Activated CD4-positive, alpha-beta memory T cell treated with anti-CD3 and anti-CD28 coated beads, Interleukin-2, amount 10 ng/mL, durations not matched to agents 7 days and 5 days (primary cell): ENCODE data around the gene LRRC45. TPM values are rescaled to one million over a fixed set of nuclear protein-coding genes. Genes with fewer than 3 reads are reported as not detected.

Experiments
- CTCF ChIA-PET: fragments of 350-600 bp; sonication (Branson Sonifier 250); formaldehyde crosslinking; loops from one replicate; lab custom pipeline; 2021; ENCODE audit warnings: antibody characterized with exemption, inconsistent platforms; lab: Charles Lee
- POLR2A ChIA-PET: fragments of 350-600 bp; sonication (Branson Sonifier 250); formaldehyde crosslinking; loops from one replicate; lab custom pipeline; 2021; ENCODE audit warnings: antibody characterized with exemption; lab: Charles Lee
- DNase-seq: peaks from one replicate; pipeline ENCODE4 v3.0.0-alpha.2; 2020
- H3K27ac Mint-ChIP-seq: one replicate; pipeline ENCODE4 v1.8.0; 2021; ENCODE audit warnings: mild to moderate bottlenecking, mixed read lengths
- H3K27me3 Mint-ChIP-seq: one replicate; pipeline ENCODE4 v1.8.0; 2021; ENCODE audit warnings: mixed read lengths
- H3K36me3 Mint-ChIP-seq: one replicate; pipeline ENCODE4 v1.8.0; 2021; ENCODE audit warnings: low read depth, mixed read lengths
- H3K4me1 Mint-ChIP-seq: one replicate; pipeline ENCODE4 v1.8.0; 2021; ENCODE audit warnings: mixed read lengths
- H3K4me3 Mint-ChIP-seq: one replicate; pipeline ENCODE4 v1.8.0; 2021; ENCODE audit warnings: mild to moderate bottlenecking, mixed read lengths
- H3K9me3 Mint-ChIP-seq: one replicate; pipeline ENCODE4 v1.8.0; 2021; ENCODE audit warnings: mixed read lengths
- total RNA-seq, 2 experiments: library from RNA; stranded (reverse); gene quantifications; one replicate each; pipeline ENCODE4 v1.2.3, GENCODE V29; 2021

Gene LRRC45
- total RNA-seq, 2 experiments from 2014 or later, result 34.8 to 35.5 TPM

- H3K27me3 Mint-ChIP-seq, result no peaks in the 10 kb centered on the region
Observed at GRCh38 chr17:82013772-82014321, 9.3 kb upstream of the LRRC45 start.

DNA sequence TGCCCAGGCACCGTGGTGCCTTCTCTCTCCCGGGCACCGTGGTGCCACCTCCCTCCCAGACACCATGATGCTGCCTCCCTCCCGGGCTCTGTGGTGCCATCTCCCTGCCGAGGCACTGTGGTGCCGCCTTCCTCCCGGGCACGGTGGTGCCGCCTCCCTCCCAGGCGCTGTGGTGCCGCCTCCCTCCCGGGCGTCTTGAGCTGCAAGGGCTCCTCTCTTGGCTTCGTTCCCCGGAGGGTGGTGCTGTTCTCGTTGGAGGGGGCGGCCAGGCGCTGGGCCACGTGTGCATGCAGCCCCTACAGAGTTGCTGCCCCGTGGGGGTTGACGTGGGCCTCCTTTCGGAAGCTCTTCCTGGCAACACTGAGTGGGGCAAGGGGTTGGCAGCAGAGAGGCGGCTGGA is 8.7 kb upstream of the LRRC45 start:
- Mint-ChIP-seq H3K4me1 (peaks cover 4% of the 10 kb centered on the region), H3K27me3 (no peaks in the 10 kb centered on the region), H3K4me3 (no peak overlapping the region), H3K36me3 (peaks cover 7% of the 10 kb centered on the region), H3K9me3 (no peaks in the 10 kb centered on the region), H3K27ac (no peak overlapping the region)
- ChIA-PET POLR2A (no interaction called here), CTCF (interaction anchor here (1.5 kb wide), 1 partner anchor 55 kb away, joined by 4 read pairs; no protein-coding TSS in a partner anchor)
- DNase-seq, result no peak

More at GRCh38 chr17:82013772-82014321, 9.3 kb upstream of the LRRC45 start:
- Mint-ChIP-seq H3K36me3 (peaks cover 5% of the 10 kb centered on the region), H3K4me3 (no peak overlapping the region), H3K9me3 (no peaks in the 10 kb centered on the region), H3K27ac (no peak overlapping the region), H3K4me1 (peaks cover 4% of the 10 kb centered on the region)
- DNase-seq, result no peak
- ChIA-PET POLR2A (no interaction called here), CTCF (interaction anchor here (1.5 kb wide), 1 partner anchor 54 kb away, joined by 4 read pairs; no protein-coding TSS in a partner anchor)

- Mint-ChIP-seq H3K36me3 (peaks cover 7% of the 10 kb centered on the region), H3K4me3 (no peak overlapping the region), H3K27me3 (no peaks in the 10 kb centered on the region), H3K9me3 (no peaks in the 10 kb centered on the region), H3K4me1 (peaks cover 5% of the 10 kb centered on the region), H3K27ac (no peak overlapping the region)
- DNase-seq, result no peak
- ChIA-PET POLR2A (no interaction called here), CTCF (interaction anchor here (1.5 kb wide), 1 partner anchor 55 kb away, joined by 4 read pairs; no protein-coding TSS in a partner anchor)
Observed at GRCh38 chr17:82014971-82015310, 8.2 kb upstream of the LRRC45 start.

- no peaks in the 10 kb centered on the region for H3K27me3 Mint-ChIP-seq
- H3K4me1 Mint-ChIP-seq, result peaks cover 8% of the 10 kb centered on the region
- ChIA-PET POLR2A (interaction anchor here (0.9 kb wide), 1 partner anchor 22 kb away, joined by 3 read pairs; the partner anchor contains the start of gene DCXR), CTCF (no interaction called here)
- H3K9me3 Mint-ChIP-seq, result no peaks in the 10 kb centered on the region
- peaks cover 7% of the 10 kb centered on the region for H3K36me3 Mint-ChIP-seq
- no peak overlapping the region for H3K4me3 Mint-ChIP-seq
- DNase-seq, result no peak
- no peak overlapping the region for H3K27ac Mint-ChIP-seq
Observed at GRCh38 chr17:82015311-82015971, 7.7 kb upstream of the LRRC45 start.

DNA sequence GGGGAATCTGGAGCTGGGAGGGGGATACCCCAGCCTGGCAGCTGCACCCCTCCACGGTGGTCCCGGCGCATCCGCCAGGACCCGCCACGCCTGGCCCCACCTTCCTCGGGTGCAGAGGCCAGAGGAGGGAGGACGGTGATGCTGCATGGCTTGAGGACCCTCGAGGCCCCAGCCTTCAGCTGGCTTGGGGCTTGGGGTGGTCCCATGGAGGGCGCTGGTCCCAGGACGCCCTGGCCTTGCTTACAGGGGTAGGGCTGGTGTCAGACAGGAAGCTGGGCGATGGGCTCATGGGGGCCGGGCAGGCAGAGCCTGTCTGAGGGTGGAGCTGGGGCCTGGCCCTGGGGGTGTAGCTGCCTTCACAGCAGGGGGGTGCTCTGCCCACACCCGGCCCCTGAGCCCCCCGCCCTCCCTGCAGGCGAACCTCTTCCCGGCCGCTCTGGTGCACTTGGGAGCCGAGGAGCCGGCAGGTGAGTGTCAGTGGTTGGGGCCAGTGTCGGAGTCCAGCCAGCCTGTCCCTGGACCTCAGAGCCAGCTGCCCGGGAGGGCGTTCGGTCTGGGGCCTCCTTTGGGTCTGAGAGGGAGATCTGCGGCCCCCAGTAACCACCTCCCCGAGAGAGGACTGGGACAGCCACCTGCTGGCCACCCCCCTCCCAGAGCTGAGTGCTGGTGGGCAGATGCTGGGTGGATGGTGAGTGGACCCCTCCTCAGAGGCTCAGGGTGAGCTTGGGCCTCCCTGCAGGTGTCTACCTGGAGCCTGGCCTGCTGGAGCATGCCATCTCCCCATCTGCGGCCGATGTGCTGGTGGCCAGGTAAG is 6.8 kb upstream of the LRRC45 start:
- Mint-ChIP-seq H3K27me3 (no peaks in the 10 kb centered on the region), H3K36me3 (peaks cover 7% of the 10 kb centered on the region), H3K27ac (no peak overlapping the region), H3K4me1 (peaks cover 12% of the 10 kb centered on the region), H3K9me3 (no peaks in the 10 kb centered on the region), H3K4me3 (no peak overlapping the region)
- DNase-seq, result no peak
- CTCF ChIA-PET, result no interaction called here
- POLR2A ChIA-PET, result interaction anchor here (0.9 kb wide), 1 partner anchor 21 kb away, joined by 3 read pairs; the partner anchor contains the start of gene DCXR

DNA sequence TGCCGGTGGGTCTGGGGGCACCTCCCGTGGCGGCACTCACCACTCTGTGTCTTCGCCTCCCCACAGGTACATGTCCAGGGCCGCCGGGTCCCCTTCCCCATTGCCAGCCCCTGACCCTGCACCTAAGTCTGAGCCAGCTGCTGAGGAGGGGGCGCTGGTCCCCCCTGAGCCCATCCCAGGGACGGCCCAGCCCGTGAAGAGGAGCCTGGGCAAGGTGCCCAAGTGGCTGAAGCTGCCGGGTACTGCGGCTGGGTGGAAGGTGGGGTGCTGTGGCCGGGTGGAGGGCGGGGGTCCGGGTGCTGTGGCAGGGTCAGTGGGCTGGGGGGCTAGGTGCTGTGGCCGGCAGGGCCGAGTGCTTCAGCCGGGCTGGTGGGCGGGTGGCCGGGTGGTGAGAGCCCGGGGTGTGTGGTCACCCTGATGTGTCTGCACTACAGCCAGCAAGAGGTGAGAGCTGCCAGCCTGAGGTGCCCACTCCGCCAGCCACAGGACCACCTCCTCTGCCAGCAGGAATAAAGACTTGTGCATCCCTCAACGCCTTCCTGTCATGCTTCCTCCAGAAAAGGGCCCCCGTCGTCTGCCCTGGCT is 6.1 kb upstream of the LRRC45 start:
- peaks cover 19% of the 10 kb centered on the region for H3K4me1 Mint-ChIP-seq
- CTCF ChIA-PET, result interaction anchor here (1.2 kb wide), 1 partner anchor 57 kb away, joined by 5 read pairs; no protein-coding TSS in a partner anchor
- H3K36me3 Mint-ChIP-seq, result peaks cover 7% of the 10 kb centered on the region
- POLR2A ChIA-PET, result no interaction called here
- H3K27me3 Mint-ChIP-seq, result no peaks in the 10 kb centered on the region
- no peak for DNase-seq
- no peak overlapping the region for H3K4me3 Mint-ChIP-seq
- no peak overlapping the region for H3K27ac Mint-ChIP-seq
- H3K9me3 Mint-ChIP-seq, result no peaks in the 10 kb centered on the region

DNA sequence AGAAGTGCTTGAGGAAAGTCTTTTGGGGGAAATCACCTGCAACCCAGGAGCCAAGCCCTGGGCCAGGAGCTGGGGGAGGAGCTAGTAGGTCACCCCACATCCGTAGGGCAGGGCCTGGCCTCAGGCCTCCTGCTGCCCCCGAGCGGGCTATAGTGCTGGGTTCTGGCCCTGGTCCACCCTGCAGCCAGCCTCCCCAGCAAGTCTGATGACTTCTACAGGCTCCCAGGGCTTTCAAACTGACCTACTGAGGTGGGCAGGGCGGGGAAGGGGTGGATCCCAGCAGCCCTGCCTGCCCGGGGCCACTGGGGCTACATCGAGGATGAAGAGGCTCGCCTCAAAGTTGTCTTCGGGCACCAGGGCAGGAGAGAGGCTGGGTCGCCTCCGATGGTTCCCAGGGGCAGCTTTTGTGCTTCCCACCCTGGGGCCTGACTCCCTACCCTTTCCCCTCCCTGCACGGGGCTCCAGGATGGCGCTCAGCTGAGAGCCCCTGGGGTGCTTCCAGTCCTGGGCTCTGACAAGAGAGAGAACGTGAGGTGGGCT is 5.4 kb upstream of the LRRC45 start:
- H3K4me1 Mint-ChIP-seq, result peaks cover 19% of the 10 kb centered on the region
- no peak overlapping the region for H3K4me3 Mint-ChIP-seq
- H3K9me3 Mint-ChIP-seq, result no peaks in the 10 kb centered on the region
- H3K27ac Mint-ChIP-seq, result no peak overlapping the region
- peaks cover 7% of the 10 kb centered on the region for H3K36me3 Mint-ChIP-seq
- DNase-seq, result no peak
- ChIA-PET CTCF (interaction anchor here (1.2 kb wide), 1 partner anchor 58 kb away, joined by 5 read pairs; no protein-coding TSS in a partner anchor), POLR2A (no interaction called here)
- no peaks in the 10 kb centered on the region for H3K27me3 Mint-ChIP-seq

DNA sequence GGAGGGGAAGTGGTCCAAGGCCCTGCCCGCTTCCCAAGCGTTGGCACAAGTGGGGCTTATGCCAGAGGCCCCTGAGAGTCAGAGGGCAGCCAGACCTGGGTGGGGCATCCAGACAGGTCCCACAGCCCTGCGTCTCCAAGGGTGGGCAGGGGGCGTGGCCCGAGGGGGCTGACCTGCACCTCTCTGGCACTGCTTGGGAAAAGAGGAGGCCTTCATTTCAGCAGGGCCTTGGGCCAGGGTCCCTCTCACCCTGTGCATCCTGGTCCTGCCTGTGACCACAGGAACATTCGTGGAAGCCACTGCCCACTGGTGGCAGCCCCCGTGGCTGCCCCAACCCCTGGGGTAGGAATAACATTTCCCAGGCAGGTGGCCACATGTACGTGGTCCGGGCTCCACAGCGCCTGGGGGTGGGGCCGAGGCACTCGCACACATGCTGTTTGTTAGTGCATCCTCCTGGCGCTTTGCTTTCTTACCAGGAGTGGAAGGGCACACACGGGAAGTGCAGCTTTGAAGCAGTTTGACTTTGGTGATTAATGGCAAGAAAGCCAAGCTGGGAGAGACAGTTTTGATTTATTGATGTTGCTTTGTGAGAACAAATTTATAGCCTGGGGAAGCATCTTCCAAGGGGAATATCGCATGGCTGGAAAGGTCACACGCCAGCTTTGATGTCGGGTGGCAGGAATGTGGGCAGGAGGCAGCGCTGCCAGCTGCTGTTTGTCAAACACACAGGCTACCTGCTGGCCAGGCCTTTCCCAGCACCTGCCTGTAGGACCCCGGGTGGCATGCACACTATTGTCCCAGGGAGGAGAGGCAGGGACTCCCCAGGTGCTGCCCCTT is 4.7 kb upstream of the LRRC45 start:
- Mint-ChIP-seq H3K4me3 (no peak overlapping the region), H3K27ac (no peak overlapping the region), H3K9me3 (no peaks in the 10 kb centered on the region), H3K4me1 (peaks cover 19% of the 10 kb centered on the region), H3K27me3 (no peaks in the 10 kb centered on the region), H3K36me3 (peaks cover 7% of the 10 kb centered on the region)
- ChIA-PET POLR2A (no interaction called here), CTCF (interaction anchor here (1.0 to 3.0 kb wide), 4 partner anchors 12 to 40 kb away, joined by 3 to 16 read pairs (median 8); partner anchors contain the start of genes ASPSCR1 and DCXR)
- no peak for DNase-seq

DNA sequence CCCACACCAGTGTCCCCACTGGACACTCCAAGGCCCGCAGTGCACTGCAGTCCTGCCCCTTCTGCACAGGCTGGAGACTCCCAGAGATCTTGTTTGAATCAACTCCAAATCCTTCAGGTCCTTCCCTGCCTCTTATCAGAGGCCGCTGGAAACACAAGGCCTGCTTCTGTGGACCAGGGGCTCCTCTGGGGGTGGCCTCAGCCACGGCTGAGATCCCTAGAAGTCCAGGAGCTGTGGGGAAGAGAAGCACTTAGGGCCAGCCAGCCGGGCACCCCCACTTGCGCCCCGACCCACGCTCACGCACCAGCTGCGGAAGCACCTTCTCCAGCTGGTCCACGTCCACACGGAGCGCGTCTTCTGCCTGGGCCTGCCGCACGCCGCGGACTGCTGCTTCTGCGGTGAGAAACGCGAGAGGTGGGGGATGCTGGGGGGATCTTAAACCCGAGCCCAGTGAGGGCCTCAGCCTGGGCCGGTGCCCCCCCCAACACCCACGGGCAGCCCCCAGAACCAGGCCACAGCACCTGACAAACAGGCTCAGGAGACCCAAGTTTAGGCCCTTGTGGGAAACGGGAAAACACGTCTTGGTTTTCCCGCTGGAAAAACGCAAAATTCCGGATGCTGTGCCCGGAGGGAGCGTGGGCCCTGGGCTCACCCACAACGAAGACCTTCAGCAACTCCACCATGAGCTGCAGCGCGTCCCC is 4.0 kb upstream of the LRRC45 start:
- no peaks in the 10 kb centered on the region for H3K9me3 Mint-ChIP-seq
- H3K27me3 Mint-ChIP-seq, result no peaks in the 10 kb centered on the region
- ChIA-PET POLR2A (interaction anchor here (1.2 to 5.1 kb wide), 2 partner anchors 11 to 17 kb away, joined by 4 to 41 read pairs; partner anchors contain the start of gene DCXR), CTCF (interaction anchor here (0.5 to 4.3 kb wide), 19 partner anchors 10 to 384 kb away, joined by 3 to 73 read pairs (median 3); partner anchors contain the start of genes ARL16, ASPSCR1, DCXR and HGS)
- H3K36me3 Mint-ChIP-seq, result peaks cover 7% of the 10 kb centered on the region
- no peak overlapping the region for H3K4me3 Mint-ChIP-seq
- no peak for DNase-seq
- no peak overlapping the region for H3K27ac Mint-ChIP-seq
- H3K4me1 Mint-ChIP-seq, result peaks cover 24% of the 10 kb centered on the region

DNA sequence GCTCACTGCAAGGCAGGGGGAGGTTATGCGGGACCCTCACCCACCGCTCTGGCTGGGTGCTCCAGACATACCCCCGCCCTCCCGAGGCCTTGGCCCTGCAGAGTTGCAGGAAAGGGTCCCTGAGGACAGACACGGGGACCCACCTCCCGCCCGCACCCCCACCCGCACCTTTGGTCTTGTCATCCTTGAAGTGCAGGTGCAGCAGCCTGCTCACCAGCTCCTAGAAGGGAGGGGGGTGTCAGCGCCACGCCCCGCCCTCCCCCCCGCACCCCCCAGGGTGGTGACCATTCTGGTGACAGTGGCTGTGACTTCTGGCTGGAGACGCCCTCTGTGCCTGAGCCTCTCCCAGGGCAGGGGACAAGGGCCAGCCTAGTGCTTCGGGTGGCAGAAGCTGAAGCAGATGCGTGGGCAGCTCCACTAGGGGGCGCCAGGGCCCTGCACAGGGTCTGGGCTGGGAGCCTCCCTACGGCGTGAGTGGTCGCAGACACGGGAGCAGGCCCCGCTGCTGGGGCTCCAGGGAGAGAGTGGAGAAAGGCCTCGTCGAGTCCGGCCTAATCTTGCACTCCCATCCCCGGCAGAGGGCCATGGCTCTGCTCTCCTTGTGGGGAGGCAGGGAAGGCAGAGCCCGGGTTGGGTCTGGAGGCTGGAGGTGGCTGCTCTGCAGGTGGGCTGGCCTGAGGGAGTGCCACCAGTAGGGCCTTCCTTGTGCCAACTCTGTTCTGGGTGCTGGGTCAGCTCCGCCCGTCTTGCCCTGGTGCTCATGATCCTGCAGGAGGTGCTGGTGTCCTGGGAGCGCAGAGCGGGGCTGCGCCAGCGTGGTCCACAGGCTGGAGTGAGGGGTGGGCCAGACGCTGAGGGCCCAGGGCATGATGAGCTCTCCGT is 3.2 kb upstream of the LRRC45 start:
- H3K4me1 Mint-ChIP-seq, result peaks cover 28% of the 10 kb centered on the region
- CTCF ChIA-PET, result interaction anchor here (0.5 to 4.3 kb wide), 20 partner anchors 10 to 384 kb away, joined by 3 to 73 read pairs (median 4); partner anchors contain the start of genes ARL16, ASPSCR1, DCXR and HGS
- H3K4me3 Mint-ChIP-seq, result no peak overlapping the region
- H3K27ac Mint-ChIP-seq, result no peak overlapping the region
- peaks cover 7% of the 10 kb centered on the region for H3K36me3 Mint-ChIP-seq
- no peaks in the 10 kb centered on the region for H3K9me3 Mint-ChIP-seq
- H3K27me3 Mint-ChIP-seq, result no peaks in the 10 kb centered on the region
- DNase-seq, result peak; percentile 73
- POLR2A ChIA-PET, result interaction anchor here (1.2 to 5.1 kb wide), 4 partner anchors 10 to 317 kb away, joined by 4 to 41 read pairs (median 18); partner anchors contain the start of genes DCXR, MRPL12 and NOTUM
